Tibial nerve (tissue), 4 donors: ENCODE data around the gene KLC4.
"Not testable (repeated sequence)": the region's sequence is repeated elsewhere in the genome, so short reads cannot be mapped to it uniquely, and the experiment has no call there.

Source experiments
- CTCF ChIP-seq, 5 experiments: fragments of 200-600 bp in 3 of 5; fragments of 450-650 bp in 2 of 5; sonication (generic) in 3 of 5; IDR thresholded peaks; one replicate each; pipeline ENCODE4 v1.5.1; 2016 to 2019; ENCODE audit warnings: antibody characterized with exemption in 5 of 5, mild to moderate bottlenecking in 3 of 5, moderate library complexity in 2 of 5
- EP300 ChIP-seq, 2 donors: sonication (generic); formaldehyde crosslinking; IDR thresholded peaks; one replicate each; pipeline ENCODE4 v1.6.1; 2017; ENCODE audit warnings: antibody characterized with exemption in 2 of 2, mild to moderate bottlenecking in 1 of 2

- not testable (repeated sequence) for TF ChIP-seq CTCF, EP300 (IDR thresholded peaks at IDR 0.05)
These were observed 18.0 kb upstream of the KLC4 start for GRCh38 chr6:43041475-43041874.
